MM.1S (cell line): Measurements from ENCODE around the gene KIF16B.

ENCODE experiments used
- EZH2 ChIP-seq: fragments of 300-600 bp; sonication (generic); optimal IDR thresholded peaks from 2 replicates; pipeline ENCODE3; 2017; ENCODE audit warnings: low read depth, mild to moderate bottlenecking, antibody characterized with exemption, low read length, mixed read lengths
- TF ChIP-seq, protein P1 (sequence below): fragments of 300-600 bp; sonication (generic); IDR thresholded peaks from 2 replicates; pipeline ENCODE4 v1.5.1; 2016; ENCODE audit warnings: antibody characterized with exemption, low read length, mixed read lengths

DNA sequence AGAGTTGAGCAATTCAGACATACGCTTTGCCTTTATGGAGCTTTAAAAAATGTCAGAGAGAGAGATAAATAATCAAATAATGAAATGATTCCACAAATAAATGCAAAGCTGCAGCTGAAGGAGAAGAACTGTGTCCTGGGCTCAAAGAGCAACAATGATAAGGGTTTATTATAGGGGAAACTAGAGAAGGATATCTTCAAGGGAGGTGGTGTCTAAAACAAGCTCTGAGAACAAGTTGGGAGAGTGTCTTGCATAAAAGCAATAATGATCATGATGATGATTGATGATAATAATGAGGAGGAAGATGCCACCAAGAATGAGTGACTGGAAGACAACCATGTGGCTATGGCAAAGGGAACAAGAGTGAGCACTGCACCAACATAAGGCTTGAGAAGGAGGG, 164.3 kb downstream of the KIF16B start:
- TF ChIP-seq, protein P1, sequence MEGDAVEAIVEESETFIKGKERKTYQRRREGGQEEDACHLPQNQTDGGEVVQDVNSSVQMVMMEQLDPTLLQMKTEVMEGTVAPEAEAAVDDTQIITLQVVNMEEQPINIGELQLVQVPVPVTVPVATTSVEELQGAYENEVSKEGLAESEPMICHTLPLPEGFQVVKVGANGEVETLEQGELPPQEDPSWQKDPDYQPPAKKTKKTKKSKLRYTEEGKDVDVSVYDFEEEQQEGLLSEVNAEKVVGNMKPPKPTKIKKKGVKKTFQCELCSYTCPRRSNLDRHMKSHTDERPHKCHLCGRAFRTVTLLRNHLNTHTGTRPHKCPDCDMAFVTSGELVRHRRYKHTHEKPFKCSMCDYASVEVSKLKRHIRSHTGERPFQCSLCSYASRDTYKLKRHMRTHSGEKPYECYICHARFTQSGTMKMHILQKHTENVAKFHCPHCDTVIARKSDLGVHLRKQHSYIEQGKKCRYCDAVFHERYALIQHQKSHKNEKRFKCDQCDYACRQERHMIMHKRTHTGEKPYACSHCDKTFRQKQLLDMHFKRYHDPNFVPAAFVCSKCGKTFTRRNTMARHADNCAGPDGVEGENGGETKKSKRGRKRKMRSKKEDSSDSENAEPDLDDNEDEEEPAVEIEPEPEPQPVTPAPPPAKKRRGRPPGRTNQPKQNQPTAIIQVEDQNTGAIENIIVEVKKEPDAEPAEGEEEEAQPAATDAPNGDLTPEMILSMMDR = no peak
- TF ChIP-seq EZH2 = no peak
